Parathyroid adenoma (tissue), 2 donors: Measurements from ENCODE around the gene SGMS1.

Source experiments
- H2AFZ ChIP-seq: fragments of 300-600 bp; sonication (generic); one replicate; pipeline ENCODE4 v1.7.0; 2017; ENCODE audit warnings: antibody characterized with exemption, mild to moderate bottlenecking
- H3K27ac ChIP-seq: fragments of 300-600 bp; sonication (generic); one replicate; pipeline ENCODE4 v1.7.0; 2017
- H3K27me3 ChIP-seq: fragments of 300-600 bp; sonication (generic); one replicate; pipeline ENCODE4 v1.7.0; 2017; ENCODE audit warnings: low read length; ENCODE audit not compliant: control insufficient read depth, insufficient read depth
- H3K36me3 ChIP-seq: fragments of 300-600 bp; sonication (generic); one replicate; pipeline ENCODE4 v1.7.0; 2017; ENCODE audit warnings: low read length; ENCODE audit not compliant: control insufficient read depth, insufficient read depth
- H3K4me1 ChIP-seq: fragments of 300-600 bp; sonication (generic); one replicate; pipeline ENCODE4 v1.7.0; 2017; ENCODE audit warnings: control low read depth
- H3K4me2 ChIP-seq: fragments of 300-600 bp; sonication (generic); one replicate; pipeline ENCODE4 v1.7.0; 2017; ENCODE audit warnings: low read length
- H3K4me3 ChIP-seq: fragments of 300-600 bp; sonication (generic); one replicate; pipeline ENCODE4 v1.7.0; 2017; ENCODE audit warnings: low read depth, low read length
- H3K79me2 ChIP-seq: fragments of 300-600 bp; sonication (generic); one replicate; pipeline ENCODE4 v1.7.0; 2017; ENCODE audit warnings: control low read depth
- H3K9ac ChIP-seq: fragments of 300-600 bp; sonication (generic); one replicate; pipeline ENCODE4 v1.7.0; 2017; ENCODE audit warnings: mild to moderate bottlenecking
- H3K9me3 ChIP-seq: fragments of 300-600 bp; sonication (generic); one replicate; pipeline ENCODE4 v1.7.0; 2017; ENCODE audit warnings: low read length; ENCODE audit not compliant: control insufficient read depth
- CTCF ChIP-seq: fragments of 300-600 bp; sonication (generic); IDR thresholded peaks from one replicate; pipeline ENCODE4 v1.7.0; 2017; ENCODE audit warnings: antibody characterized with exemption, mild to moderate bottlenecking
- donor health status: primary hyperparathyroidism.

The SGMS1 gene

GRCh38 chr10:50316695-50317648 lies 306.8 kb downstream of the SGMS1 start:
- H3K4me1 ChIP-seq: peaks cover 10% of the 10 kb centered on the region
- H3K4me2 ChIP-seq: no peak overlapping the region
- TF ChIP-seq CTCF: no peak
- no peak overlapping the region for H3K4me3 ChIP-seq
- H3K9me3 ChIP-seq: no peaks in the 10 kb centered on the region
- no peaks in the 10 kb centered on the region for H3K79me2 ChIP-seq
- H3K27ac ChIP-seq: no peak overlapping the region
- no peaks in the 10 kb centered on the region for H3K27me3 ChIP-seq
- no peak overlapping the region for H3K9ac ChIP-seq
- no peak overlapping the region for H2AFZ ChIP-seq
- H3K36me3 ChIP-seq: no peaks in the 10 kb centered on the region

- Histone ChIP-seq H2AFZ (no peak overlapping the region), H3K4me1 (peaks cover 5% of the 10 kb centered on the region), H3K27ac (no peak overlapping the region)
Observed at GRCh38 chr10:50316174-50316573, 307.6 kb downstream of the SGMS1 start.

GRCh38 chr10:50315424-50315823 lies 308.3 kb downstream of the SGMS1 start:
- no peak for TF ChIP-seq CTCF
- H3K27ac ChIP-seq: no peak overlapping the region

More at GRCh38 chr10:50316174-50316573, 307.6 kb downstream of the SGMS1 start:
- no peak for TF ChIP-seq CTCF
- Histone ChIP-seq H3K9ac (no peak overlapping the region), H3K9me3 (no peaks in the 10 kb centered on the region), H3K36me3 (no peaks in the 10 kb centered on the region), H3K4me2 (no peak overlapping the region), H3K79me2 (no peaks in the 10 kb centered on the region), H3K4me3 (no peak overlapping the region), H3K27me3 (no peaks in the 10 kb centered on the region)

GRCh38 chr10:50314169-50315071 lies 309.3 kb downstream of the SGMS1 start:
- Histone ChIP-seq H2AFZ (no peak overlapping the region), H3K4me1 (peaks cover 5% of the 10 kb centered on the region), H3K27me3 (no peaks in the 10 kb centered on the region), H3K27ac (no peak overlapping the region), H3K9me3 (no peaks in the 10 kb centered on the region), H3K36me3 (no peaks in the 10 kb centered on the region), H3K79me2 (no peaks in the 10 kb centered on the region), H3K9ac (no peak overlapping the region), H3K4me2 (no peak overlapping the region), H3K4me3 (no peak overlapping the region)
- TF ChIP-seq CTCF: no peak

More at GRCh38 chr10:50315424-50315823, 308.3 kb downstream of the SGMS1 start:
- Histone ChIP-seq H3K36me3 (no peaks in the 10 kb centered on the region), H2AFZ (no peak overlapping the region), H3K27me3 (no peaks in the 10 kb centered on the region), H3K4me2 (no peak overlapping the region), H3K4me3 (no peak overlapping the region), H3K4me1 (peaks cover 5% of the 10 kb centered on the region), H3K9ac (no peak overlapping the region), H3K9me3 (no peaks in the 10 kb centered on the region), H3K79me2 (no peaks in the 10 kb centered on the region)
